ENCODE data around the gene KIRREL1.

Gene KIRREL1

GRCh38 chr1:158075078-158075477, 81.6 kb downstream of the KIRREL1 start:
- Histone ChIP-seq H3K4me3 (ENCODE audit: severe bottlenecking) (no peak overlapping the region), H3K27ac (ENCODE audit: poor library complexity, severe bottlenecking) (no peak overlapping the region), H3K4me1 (ENCODE audit: insufficient read depth, poor library complexity, severe bottlenecking) (no peaks in the 10 kb centered on the region), H3K9me3 (ENCODE audit: severe bottlenecking) (no peaks in the 10 kb centered on the region), H3K36me3 (ENCODE audit: low read depth) (peaks cover 49% of the 10 kb centered on the region), H3K27me3 (ENCODE audit: insufficient read depth, poor library complexity, severe bottlenecking) (no peaks in the 10 kb centered on the region)
- ATAC-seq (ENCODE audit: low read depth) (no peak), DNase-seq (ENCODE audit: low spot score) (no peak)
- no peak for TF ChIP-seq CTCF (IDR thresholded peaks at IDR 0.05; ENCODE audit: poor library complexity, severe bottlenecking)

- Histone ChIP-seq H3K4me1 (ENCODE audit: insufficient read depth, poor library complexity, severe bottlenecking) (no peaks in the 10 kb centered on the region), H3K9me3 (ENCODE audit: severe bottlenecking) (no peaks in the 10 kb centered on the region), H3K36me3 (ENCODE audit: low read depth) (peaks cover 61% of the 10 kb centered on the region), H3K27me3 (ENCODE audit: insufficient read depth, poor library complexity, severe bottlenecking) (no peaks in the 10 kb centered on the region), H3K4me3 (ENCODE audit: severe bottlenecking) (no peak overlapping the region), H3K27ac (ENCODE audit: poor library complexity, severe bottlenecking) (no peak overlapping the region)
- no peak for DNase-seq (ENCODE audit: low spot score)
- no peak for ATAC-seq (ENCODE audit: low read depth)
- no peak for TF ChIP-seq CTCF (IDR thresholded peaks at IDR 0.05; ENCODE audit: poor library complexity, severe bottlenecking)
These were observed 83.0 kb downstream of the KIRREL1 start for GRCh38 chr1:158076441-158076840.

GRCh38 chr1:158077411-158078256, 84.2 kb downstream of the KIRREL1 start:
- no peak for DNase-seq (ENCODE audit: low spot score)

GRCh38 chr1:158078569-158079080, 85.2 kb downstream of the KIRREL1 start:
- no peak for TF ChIP-seq CTCF (IDR thresholded peaks at IDR 0.05; ENCODE audit: poor library complexity, severe bottlenecking)
- Histone ChIP-seq H3K27ac (ENCODE audit: poor library complexity, severe bottlenecking) (no peak overlapping the region), H3K36me3 (ENCODE audit: low read depth) (peaks cover 73% of the 10 kb centered on the region), H3K27me3 (ENCODE audit: insufficient read depth, poor library complexity, severe bottlenecking) (no peaks in the 10 kb centered on the region), H3K4me3 (ENCODE audit: severe bottlenecking) (no peak overlapping the region), H3K4me1 (ENCODE audit: insufficient read depth, poor library complexity, severe bottlenecking) (no peaks in the 10 kb centered on the region), H3K9me3 (ENCODE audit: severe bottlenecking) (no peaks in the 10 kb centered on the region)
- DNase-seq (ENCODE audit: low spot score) (no peak), ATAC-seq (ENCODE audit: low read depth) (no peak)

More at GRCh38 chr1:158077411-158078256, 84.2 kb downstream of the KIRREL1 start:
- Histone ChIP-seq H3K4me1 (ENCODE audit: insufficient read depth, poor library complexity, severe bottlenecking) (no peaks in the 10 kb centered on the region), H3K27me3 (ENCODE audit: insufficient read depth, poor library complexity, severe bottlenecking) (no peaks in the 10 kb centered on the region), H3K36me3 (ENCODE audit: low read depth) (peaks cover 73% of the 10 kb centered on the region), H3K27ac (ENCODE audit: poor library complexity, severe bottlenecking) (no peak overlapping the region), H3K9me3 (ENCODE audit: severe bottlenecking) (no peaks in the 10 kb centered on the region), H3K4me3 (ENCODE audit: severe bottlenecking) (no peak overlapping the region)
- TF ChIP-seq CTCF (IDR thresholded peaks at IDR 0.05; ENCODE audit: poor library complexity, severe bottlenecking): no peak
- no peak for ATAC-seq (ENCODE audit: low read depth)

GRCh38 chr1:158080066-158080465, 86.6 kb downstream of the KIRREL1 start:
- Histone ChIP-seq H3K27me3 (ENCODE audit: insufficient read depth, poor library complexity, severe bottlenecking) (no peaks in the 10 kb centered on the region), H3K4me1 (ENCODE audit: insufficient read depth, poor library complexity, severe bottlenecking) (no peaks in the 10 kb centered on the region), H3K9me3 (ENCODE audit: severe bottlenecking) (no peaks in the 10 kb centered on the region), H3K27ac (ENCODE audit: poor library complexity, severe bottlenecking) (no peak overlapping the region), H3K36me3 (ENCODE audit: low read depth) (peaks cover 70% of the 10 kb centered on the region), H3K4me3 (ENCODE audit: severe bottlenecking) (no peak overlapping the region)
- ATAC-seq (ENCODE audit: low read depth) (no peak), DNase-seq (ENCODE audit: low spot score) (no peak)
- TF ChIP-seq CTCF (IDR thresholded peaks at IDR 0.05; ENCODE audit: poor library complexity, severe bottlenecking): no peak

Data from RWPE2 (cell line).